GM21786 (cell line): ENCODE data around the gene LRRK2.

Experiments
- ATAC-seq: cut with Tn5 transposase; IDR thresholded peaks from one replicate; pipeline ENCODE4 v1.9.1; 2021; ENCODE audit not compliant: unreplicated experiment

Gene LRRK2

DNA sequence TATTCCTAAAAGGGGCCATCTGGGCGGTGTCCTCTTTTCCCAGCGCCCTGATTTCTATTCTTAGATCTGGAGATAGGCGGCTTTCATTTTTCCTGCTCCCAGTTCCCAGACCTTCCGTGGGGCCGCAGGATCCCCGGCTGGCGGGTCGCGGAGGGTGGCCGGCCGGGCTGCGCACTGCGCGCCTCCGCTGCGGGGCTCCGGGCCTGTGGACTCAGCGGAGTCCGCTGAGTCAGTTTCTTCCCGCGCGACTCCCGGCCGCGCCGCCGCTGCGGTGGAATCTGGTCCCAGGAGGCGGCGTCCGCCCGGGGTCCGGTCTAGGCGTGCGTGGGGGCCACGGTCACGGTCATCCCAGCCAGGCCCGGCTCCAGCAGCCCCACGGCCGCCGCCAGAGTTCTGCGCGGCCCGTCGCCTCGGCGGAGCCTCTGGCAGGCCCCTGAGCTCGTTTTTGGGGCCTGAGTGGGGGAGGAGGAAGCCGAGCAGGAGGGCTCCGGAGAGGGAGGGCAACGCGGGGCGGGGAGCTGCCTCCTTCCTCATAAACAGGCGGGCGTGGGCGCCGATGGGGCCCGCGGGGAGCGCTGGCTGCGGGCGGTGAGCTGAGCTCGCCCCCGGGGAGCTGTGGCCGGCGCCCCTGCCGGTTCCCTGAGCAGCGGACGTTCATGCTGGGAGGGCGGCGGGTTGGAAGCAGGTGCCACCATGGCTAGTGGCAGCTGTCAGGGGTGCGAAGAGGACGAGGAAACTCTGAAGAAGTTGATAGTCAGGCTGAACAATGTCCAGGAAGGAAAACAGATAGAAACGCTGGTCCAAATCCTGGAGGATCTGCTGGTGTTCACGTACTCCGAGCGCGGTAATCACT is at the start of gene LRRK2:
LRRK2 (plus strand) TSS at position 559 of the 853 bp plus-strand sequence; CDS start at position 694, 135 bp downstream.
- peak; percentile 35 for ATAC-seq

DNA sequence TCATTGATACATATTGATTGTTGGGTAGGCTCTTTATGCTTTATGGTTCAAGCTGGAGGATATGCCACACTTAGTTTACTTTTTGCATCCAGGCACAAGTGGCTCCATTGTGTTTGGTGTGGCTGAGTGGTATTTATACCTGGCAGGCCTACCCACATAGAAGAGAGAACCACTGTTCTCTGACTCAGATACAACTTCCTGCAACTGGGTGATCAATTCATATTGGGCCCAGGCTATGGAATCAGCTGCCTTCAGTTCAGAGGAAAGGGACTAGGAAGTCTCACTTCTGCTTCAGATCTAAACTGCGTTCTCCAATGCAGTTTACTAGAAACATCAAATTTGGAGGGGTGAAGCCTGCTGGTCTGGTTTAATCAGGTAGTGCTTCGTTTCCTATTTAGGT is 49.8 kb upstream of the LRRK2 start:
- ATAC-seq, result no peak

DNA sequence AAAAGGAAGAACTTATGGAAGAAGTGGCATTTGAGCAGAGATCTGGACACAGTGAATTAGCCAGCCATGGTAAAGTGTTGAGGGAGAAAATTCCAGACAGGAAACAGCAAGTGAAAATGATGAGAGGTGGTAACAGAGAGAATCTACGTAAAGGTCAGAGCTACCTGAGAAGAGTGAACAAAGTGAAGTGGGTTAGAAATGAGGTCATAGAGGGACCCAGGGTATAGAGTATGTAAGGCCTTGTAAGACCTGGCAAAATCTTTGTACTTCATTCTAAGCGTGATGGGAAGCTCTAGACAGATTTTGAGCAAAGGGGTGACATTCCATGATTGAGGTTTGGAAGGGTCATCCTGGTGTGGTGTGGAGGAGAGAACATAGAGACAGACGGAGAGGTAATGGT is 49.3 kb upstream of the LRRK2 start:
- ATAC-seq, result no peak

GRCh38 chr12:40178701-40179100 is 46.1 kb upstream of the LRRK2 start:
- ATAC-seq, result no peak

DNA sequence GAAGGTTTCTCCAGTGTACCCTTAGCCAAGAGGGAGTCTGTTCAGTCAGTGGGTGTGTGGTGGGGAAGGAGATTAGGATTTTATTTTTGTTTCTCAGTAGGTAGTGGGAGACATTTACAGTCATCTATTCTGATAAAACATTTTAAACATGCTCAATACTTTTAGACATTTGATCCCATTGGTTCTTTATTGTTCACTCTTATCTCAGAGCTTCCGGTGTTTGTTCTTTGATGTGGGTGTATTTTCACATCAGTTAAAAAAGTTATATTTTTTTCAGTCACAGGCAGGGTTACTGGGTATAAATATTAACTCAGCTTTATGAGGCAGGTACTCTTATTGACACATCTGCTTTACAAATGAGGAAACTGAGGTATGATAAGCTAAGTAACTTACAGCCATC is 43.3 kb upstream of the LRRK2 start:
- ATAC-seq, result no peak

DNA sequence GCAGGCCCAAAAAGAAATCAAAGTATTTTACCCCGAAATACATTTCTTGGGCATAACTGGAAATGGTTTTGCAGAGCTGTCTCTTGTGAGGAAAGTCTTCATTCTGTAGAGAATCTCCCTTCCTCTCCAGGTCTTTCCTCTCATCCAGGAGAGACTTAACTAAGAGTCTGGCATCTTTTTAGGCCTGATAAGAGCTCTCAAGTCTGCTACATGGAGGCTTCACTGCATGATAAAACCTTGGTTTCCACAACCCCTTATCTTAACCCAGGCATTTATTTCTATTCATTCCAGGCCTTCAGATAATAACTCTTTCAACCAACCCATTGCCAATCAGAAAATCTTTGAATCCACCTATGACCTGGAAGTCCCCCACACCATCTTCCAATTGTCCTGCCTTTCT is 41.1 kb upstream of the LRRK2 start:
- no peak for ATAC-seq

DNA sequence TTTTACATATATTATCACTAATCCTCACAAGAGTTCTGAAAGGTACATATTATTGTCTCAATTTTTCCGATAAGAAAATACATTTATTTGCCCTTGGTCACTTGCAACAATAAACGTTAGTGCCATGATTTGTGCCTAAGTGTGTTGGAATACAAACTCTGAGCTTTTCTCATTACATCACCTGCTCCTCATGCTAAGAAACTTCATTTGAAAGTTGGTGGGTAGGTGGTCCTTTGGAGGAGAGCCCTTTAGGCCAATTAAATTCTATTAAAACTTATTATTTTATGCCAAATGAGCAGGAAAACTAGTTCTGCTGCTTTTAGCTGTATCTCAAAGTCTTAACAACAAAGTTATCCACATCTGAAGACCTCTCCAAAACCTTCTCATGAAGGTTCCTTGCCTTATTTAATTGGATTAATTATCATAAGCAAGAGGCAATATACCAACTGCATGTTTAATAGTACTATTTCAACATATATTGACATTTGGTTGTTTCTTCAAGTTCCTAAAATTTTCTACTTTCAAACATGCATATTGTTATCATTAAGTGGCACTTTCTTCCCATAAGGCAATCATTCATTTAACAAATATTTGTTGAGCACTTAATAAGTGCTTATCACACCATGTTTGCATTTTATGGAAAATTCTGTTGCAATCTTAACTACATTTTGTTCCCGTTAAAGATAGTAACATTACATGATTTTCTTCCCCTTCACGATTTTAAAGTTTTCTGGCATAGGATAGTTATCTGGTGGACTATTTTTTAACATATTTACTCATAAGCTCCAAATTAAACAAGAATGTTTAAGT is 40.1 kb upstream of the LRRK2 start:
- no peak for ATAC-seq

- ATAC-seq, result no peak
Measured at GRCh38 chr12:40185303-40185693, 39.5 kb upstream of the LRRK2 start.

DNA sequence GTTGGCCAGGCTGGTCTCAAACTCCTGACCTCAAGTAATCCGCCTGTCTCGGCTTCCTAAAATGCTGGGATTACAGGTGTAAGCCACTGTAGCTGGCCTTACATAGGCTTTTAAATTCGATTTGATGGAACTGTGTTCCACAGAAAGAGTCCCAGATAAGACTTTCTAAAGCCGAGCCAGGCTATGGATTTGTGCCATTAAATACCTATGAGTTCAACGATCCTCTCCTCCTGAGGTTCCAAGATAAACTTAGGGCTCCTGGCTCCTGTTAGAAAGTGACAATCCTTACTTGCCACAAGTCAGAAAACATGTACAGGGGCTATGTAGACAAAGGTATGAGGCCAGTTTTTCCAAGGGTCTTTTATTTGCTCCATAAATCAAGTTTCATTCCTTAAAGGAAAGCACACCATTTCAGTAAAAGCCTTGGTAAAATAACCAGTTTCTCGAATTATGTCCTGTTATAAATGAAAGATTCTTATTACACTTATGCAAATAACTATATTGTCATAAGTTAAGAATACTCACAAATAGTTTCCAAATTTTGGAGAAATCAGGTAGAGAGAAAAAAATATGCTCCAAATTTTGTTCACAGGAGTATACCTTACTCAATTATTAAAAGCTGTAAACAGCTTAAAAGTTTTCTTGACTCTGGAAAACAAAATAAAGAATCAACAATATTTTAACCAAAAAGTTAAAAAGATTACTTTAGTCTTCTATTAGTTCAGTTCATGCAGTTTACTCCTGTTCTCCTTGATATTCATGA is 36.1 kb upstream of the LRRK2 start:
- ATAC-seq, result no peak

DNA sequence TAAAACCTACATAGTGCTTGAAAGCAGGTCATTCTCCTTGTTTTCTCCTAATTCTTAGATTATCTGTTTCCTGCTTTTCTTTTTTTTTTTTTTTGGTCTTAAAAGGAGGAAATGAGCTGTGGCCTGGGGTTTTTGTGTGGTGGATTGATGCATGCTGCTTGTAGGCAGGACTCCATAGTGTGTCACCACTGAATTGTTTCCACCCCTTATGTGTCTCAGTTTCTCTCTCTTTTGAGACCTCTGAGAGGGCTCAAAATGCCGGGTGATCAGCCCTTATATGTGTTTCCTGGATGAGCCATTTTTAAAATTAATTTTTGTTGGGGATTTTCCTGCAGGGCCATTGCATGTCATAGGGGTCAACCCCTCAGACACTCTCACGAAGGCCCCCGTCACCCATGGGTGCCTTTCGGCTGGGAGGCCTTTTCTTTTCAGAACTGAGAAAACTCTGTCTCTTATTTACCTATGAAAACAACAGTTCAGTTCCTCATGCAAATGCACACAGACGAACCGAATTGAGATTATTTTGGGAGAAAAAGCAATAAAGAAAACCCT is 32.0 kb upstream of the LRRK2 start:
- ATAC-seq, result peak; percentile 98

GRCh38 chr12:40194846-40195245 is 30.0 kb upstream of the LRRK2 start:
- ATAC-seq, result no peak

- ATAC-seq, result no peak
Measured at GRCh38 chr12:40197590-40197989, 27.2 kb upstream of the LRRK2 start.

- no peak for ATAC-seq
Measured at GRCh38 chr12:40198601-40199000, 26.2 kb upstream of the LRRK2 start.

DNA sequence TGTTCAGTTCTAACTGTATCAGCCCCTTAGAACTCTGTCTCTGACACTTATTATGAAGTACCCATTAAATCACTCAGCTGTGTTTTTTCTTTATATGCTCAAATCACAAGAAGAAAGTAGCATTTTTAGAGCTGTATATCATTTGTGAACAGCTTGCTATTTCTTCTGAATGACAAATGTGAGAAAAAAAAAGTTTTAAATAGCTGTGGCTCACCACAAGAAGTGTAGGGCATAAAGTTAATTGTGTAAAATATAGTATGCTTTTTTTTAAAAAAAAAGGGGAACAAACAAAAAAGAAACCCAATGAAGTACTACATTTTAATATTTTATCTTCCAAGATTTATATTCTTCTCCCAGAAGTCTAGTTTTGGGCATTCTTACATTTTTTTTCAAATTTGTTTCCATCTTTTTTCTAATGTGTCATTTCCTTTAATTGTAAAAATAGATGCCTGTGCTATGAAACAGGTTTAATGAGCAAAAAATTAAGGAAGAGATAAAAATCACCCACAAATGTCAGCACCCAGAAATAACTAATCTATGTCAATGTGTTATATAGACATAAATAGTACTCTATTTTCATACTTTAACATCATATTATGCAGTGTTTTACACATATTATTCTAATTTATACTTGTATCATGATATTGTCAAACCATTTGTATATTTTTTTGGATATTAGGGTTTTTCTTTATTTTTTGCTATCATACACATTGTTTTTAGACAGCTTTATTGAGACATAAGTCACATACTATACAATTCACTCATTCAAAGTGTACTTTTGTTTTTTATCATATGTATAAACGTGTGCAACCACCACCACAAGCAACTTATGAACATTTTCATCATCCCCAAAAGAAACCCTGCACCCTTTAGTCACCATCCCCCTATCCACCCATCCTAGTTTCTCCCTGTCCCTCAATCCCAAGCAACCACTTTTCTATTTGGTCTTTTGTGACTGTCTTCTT is 22.4 kb upstream of the LRRK2 start:
- peak; percentile 72 for ATAC-seq

DNA sequence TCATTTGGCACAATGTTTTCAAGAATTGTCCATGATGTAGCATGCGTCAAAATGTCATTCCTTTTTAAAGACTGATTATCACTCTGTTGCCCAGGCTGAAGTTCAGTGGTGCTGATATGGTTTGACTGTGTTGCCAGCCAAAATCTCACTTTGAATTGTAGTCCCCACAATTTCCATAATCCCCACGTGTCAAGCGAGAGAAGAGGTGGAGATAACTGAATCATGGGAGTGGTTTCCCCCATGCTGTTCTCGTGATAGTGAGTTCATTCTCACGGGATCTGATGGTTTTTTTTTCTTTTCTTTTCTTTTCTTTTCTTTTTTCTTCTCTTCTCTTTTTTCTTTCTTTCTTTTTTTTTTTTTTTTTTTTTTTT is 21.8 kb upstream of the LRRK2 start:
- ATAC-seq, result peak; percentile 13

- no peak for ATAC-seq
Measured at GRCh38 chr12:40204337-40204736, 20.5 kb upstream of the LRRK2 start.

GRCh38 chr12:40207551-40207950 is 17.2 kb upstream of the LRRK2 start:
- ATAC-seq, result no peak

DNA sequence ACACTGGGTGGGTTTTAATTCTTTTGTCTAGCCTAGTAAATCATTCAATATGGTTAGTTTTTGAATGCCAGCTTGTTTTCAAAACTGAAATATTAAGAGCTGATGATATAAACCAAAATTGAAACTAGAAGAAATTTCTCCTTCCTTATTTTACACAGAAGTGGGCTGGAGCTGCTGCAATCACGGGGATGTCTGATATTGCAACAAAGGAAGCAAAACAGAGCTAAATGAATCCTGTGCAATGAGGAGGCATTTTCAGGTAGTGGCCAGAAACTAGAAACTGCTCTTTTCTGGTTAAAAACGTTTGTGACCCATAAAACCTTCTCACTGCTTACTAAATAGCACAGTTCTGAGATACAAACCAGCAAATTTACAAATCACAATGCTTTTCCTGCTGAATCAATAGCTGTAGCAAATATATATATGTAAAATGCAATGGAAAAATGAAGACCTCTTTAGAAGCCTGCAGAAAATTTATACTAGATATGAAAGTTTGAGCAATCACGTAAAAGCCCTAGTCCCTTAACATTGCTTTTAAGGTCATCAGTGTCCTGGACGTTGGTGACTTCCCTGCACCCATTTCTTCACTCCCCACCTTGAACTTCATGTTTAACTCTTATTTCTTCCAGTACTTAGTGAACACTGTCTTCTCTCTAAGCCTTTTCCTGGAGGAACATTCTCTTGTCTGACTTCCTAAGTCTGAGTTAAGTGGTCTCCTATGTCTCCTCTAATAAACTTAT is 15.9 kb upstream of the LRRK2 start:
- peak; percentile 94 for ATAC-seq

DNA sequence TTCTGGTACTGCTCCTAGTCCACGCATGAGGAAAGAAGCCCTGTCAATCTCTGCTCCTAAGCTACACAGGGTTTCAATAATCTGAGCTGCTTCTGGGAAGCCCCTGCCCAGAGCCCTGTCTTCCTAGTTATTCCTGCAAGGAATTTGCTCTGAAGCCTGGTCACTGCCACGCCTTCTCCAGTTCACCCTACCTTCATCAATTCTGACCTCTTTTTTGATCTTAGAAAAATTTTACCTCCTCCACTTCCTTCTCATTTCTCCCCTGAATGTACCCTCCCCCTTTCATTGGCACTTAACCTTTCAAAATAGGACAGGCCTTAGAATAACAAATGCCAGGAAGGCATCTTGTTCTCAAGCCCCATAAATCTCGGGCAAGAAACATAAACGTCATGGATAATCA is 14.9 kb upstream of the LRRK2 start:
- no peak for ATAC-seq
